D341Med (cell line): Measurements from ENCODE around the gene SREBF1.

Experiments
- DNase-seq: peaks from one replicate; pipeline ENCODE4 v3.0.0; 2012; ENCODE audit warnings: low spot score

SREBF1 gene

DNA sequence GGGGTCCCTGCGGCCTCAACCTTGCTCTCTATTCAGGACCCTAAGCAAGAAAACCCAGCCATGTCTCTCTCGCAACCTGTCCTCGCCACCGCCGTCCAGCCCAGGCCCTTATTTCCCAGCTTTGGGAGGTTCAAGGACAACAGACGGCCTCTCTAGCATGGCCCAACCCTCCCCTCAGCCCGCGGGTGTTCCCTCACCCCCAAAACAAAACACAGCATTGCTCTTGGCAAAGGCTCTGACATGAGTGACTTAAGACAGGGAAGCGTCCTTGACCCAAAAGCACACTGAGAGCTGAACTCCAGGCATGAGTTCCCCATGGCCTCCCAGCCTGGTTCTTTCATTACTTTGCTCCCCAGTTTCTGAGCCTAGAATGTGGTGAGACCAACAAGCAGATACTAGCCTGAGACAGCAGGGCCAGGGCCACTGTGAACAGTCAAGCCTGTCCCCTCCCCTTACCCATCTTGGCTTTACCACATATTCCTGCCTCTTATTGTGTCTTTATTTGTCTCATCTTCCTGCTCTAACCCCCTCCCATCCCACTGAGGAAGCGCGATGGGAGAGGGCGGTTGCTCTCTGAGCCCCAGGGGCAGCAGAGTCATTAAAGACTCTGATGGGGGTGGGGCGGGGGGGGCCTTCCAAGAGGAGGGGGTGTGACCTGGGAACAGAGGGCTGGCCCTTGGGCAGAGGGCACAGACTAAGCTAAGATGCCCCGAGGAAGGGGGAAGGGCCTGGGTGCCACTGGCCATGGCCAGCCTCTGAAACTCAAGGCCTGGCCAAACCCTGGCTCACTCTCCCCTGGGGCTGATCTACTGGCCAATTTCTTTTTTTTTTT lies 11.8 kb downstream of the SREBF1 start:
- DNase-seq: no peak

DNA sequence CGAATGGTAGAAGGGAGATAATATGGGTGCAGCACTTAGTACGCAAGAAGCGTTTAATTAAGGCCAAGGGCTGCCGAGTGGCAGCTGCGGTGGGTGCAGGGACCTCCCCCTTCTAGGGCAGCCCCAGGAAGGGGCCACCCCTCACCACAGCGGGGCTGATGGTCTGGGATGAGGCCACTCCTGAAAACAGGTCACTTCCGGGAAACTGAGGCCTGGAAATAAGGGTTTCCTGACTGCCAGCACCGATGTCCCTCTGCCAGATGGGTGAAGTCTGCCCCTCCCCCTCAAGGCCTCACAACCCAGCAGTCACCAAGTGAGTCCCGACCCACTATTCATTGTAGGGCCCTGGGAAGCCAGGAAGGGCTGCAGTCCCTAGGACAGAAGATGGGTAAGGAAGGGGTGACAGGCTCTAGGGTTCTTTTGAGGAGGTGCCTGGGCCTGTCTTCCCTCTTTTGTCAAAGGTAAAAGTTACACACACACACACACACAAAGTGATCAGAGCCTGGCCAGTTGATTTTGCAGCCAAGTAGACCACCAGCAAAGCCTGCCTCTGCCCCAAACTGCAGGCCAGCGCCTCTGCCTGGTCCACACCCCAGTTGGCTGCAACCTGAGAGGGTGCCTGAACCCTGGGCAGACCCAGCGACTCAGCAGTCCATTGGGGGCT lies 12.5 kb downstream of the SREBF1 start:
- DNase-seq: no peak

DNA sequence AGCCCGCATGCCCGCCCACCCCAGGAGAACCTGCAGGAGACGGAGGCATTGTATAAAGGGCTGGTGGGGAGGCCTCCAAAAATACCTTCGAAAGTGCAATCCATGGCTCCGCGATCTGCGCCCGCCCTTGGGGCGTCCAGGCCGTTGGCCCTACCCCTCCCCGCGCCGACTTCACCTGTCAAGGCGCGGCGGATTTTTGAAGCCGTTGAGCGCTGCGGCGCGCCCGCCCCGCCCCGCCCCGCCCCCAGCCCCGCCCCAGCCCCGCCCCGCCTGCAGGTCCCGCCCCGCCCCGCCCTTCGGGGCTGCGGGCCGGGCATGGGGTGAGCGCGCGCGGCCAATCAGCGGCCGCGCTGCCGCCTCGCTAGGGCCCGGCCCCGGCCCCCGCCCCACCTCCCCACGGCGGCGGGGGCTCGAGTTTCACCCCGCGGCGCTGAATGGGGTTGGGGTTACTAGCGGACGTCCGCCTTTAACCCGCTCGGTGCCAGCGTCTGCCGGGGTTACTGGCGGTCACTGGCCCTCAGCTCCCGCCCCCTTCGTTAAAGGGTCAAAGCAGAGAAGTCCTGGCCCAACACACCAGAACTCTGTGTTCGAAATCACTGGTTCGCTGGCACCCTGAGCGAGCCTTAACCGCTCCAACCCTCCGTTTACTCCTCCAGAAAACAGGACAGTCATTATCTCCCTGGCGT lies 13.2 kb downstream of the SREBF1 start:
- peak; percentile 96 for DNase-seq

DNA sequence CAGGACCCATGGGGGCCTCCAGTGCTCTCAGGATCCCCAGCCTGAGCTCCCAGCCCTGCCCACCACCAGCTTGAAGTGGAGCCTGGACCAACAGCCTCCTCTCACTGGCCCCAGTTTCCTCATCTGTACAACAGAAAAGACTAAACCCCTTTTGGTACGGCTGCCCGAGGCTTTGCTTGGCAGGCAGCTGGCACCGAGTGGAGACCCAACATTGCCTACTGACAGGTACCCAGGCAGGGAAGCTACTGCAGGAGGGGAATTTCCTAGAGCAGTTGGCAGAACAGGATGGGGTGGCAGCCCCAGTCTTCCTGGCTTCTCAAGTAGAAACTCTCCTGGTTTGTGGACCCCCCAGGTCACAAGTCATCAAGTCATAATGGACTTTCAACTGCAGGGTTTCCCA lies 14.2 kb downstream of the SREBF1 start:
- DNase-seq: no peak

DNA sequence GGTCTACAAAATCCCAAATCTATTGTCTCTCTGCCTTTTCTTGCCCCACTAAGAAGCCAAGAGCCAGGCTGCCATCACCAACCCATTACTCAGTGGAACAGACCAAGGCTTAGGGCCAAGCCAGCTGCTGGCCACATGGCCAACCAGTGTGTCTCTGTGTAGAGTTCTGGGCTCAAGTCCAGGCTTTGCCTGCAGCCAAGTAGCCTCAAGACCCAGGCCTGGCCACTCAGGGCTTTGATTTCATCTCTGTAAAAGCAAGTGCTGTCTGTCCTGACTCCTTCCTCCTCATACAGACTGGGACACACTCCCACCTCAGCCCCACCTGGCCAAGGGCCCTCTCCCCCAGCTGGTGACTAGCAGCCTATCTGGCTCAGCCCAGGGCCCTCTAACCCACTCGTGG lies 14.6 kb downstream of the SREBF1 start:
- no peak for DNase-seq

DNA sequence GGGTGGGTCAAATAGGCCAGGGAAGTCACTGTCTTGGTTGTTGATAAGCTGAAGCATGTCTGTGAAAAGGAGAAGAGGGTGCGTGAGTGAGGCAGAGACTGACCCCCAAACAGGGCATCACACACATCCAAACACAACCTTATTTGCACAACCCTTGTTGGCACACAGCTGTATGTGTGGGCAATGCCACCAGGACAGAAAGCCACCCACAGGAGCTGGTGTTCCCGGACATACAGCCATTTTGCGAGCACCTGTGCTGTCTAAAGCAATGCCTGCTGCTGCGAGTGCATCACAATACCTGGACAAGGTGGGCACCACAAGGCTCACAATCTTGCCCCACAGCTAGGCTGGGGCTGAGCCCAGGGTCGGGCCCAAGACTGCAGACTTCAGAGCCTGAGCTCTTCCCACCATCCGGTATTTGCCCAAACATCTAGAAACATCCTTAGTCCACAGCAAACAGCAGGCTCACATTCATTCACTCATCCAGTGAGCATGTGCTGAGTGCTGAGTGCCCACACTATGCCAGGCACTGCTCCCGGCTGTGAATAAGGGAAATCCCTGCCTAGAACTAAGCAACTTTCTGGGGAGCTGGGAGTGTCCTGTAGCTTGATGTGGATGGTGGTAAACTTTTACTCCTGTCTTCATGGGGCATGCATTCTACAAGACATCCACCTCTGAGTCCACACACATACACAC lies 16.2 kb downstream of the SREBF1 start:
- DNase-seq: no peak

DNA sequence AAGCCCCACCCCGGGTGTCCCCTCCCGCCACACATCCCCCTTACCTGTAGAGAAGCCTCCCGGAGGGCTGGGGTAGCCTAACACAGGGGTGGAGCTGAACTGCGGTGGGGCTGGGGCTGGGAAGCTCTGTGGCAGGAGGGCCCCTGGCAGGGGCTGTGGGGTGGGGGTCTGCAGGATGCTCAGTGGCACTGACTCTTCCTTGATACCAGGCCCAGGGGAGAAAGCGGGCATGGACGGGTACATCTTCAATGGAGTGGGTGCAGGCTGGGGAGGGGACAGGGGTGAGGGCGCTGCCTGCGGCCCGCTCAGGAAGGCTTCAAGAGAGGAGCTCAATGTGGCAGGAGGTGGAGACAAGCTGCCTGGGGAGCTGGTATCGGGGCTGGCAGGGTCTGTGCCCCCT lies 16.7 kb downstream of the SREBF1 start:
- DNase-seq: no peak

DNA sequence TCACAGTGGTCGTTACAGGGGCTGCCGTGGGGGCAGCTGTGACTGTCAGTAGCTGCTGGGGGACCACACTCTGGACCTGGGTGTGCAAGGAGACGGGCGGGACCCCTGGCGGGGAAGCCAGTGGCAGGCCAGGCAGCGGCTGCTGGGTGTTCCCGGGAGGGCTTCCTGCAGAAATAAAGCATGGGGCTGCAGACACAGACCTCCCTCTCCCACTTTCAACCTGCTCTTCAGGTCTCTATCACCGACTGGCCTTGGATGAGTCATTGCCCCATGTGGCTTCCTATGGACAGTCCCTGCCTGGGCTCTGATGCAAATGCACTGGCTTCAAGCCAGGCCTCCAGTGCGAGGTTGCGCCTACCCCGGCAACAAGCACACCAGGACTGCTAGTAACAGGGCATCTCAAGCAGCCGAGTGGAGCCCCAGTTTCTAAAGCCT lies 17.2 kb downstream of the SREBF1 start:
- no peak for DNase-seq

DNA sequence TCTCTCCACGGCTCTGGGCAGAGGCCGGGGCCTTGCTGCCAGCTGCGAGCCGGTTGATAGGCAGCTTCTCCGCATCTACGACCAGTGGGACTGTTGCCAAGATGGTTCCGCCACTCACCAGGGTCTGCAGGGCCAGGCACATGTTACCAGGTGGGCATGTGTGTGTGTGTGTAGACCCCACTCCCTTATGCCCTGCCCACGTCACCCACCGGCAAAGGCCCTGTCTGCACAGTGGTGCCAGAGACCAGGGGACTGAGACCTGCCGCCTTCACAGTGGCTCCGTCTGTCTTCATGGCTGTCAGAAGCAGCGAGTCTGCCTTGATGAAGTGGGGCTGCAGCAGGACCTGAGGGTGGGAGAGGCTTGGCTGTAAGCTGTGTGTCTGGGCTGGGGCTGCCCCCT lies 17.7 kb downstream of the SREBF1 start:
- DNase-seq: no peak

DNA sequence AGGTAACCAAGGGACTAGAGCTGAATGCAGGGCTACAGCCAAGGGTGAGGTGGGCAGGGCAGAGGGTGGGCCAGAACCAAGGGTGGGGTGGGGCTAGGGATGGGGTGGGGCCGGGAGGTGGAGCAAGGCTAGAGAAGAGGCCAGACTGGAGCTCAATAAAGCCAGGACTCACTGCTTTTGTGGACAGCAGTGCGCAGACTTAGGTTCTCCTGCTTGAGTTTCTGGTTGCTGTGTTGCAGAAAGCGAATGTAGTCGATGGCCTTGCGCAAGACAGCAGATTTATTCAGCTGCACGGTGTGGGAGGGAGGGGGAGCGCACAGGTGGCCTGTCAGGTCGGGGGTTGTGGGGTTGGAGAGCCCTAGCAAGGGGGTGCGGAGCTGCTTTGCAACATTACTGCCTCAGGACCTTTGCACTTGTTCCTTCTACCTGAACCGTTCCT lies 18.7 kb downstream of the SREBF1 start:
- peak; percentile 57 for DNase-seq

DNA sequence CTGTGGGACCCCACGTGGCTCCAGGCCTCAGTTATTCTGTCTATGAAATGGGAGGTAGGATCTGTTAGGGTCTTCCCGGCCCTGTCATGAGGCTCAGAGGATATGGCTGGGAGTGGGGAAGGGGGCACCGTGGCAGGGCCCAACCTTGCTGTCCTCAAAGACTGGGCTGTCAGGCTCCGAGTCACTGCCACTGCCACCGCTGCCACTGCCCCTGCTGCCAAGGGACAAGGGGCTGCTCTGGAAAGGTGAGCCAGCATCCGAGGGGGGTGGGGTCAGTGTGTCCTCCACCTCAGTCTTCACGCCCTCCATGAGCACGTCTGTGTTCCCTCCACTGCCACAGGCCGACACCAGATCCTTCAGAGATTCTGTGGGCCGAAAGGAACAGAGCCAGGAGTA lies 19.2 kb downstream of the SREBF1 start:
- DNase-seq: no peak

DNA sequence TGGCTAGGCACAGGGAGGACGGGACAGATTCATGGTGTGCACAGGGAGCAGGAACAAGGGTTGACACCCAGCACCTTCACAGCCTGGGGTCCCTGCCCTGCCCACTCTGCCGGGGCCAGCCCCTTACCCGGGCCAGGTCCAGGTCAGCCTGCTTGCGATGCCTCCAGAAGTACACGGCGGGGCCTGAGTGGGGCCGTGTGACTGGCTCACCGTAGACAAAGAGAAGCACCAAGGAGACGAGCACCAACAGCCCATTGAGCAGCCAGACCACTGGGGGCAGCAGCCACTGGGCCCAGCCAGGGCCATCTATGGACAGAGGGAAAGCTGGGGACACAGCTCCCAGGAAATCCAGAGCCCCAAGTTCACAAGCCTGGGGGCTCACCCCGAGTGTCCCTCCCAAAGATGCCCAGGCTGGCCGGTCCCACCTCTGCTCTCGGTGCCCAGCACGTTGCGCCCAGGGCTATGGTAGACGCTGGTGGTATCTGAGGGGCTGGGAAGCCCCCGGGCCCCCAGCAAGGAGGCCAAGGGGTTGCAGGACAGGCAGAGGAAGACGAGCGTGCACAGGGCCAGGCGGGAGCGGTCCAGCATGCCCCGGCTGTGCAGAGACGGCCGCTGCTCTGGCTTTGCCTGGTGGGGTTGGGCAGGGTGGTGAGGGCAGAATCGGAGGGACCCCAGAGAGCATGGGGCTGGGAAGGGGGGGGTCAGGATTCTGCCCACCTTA lies 19.8 kb downstream of the SREBF1 start:
- DNase-seq: no peak

DNA sequence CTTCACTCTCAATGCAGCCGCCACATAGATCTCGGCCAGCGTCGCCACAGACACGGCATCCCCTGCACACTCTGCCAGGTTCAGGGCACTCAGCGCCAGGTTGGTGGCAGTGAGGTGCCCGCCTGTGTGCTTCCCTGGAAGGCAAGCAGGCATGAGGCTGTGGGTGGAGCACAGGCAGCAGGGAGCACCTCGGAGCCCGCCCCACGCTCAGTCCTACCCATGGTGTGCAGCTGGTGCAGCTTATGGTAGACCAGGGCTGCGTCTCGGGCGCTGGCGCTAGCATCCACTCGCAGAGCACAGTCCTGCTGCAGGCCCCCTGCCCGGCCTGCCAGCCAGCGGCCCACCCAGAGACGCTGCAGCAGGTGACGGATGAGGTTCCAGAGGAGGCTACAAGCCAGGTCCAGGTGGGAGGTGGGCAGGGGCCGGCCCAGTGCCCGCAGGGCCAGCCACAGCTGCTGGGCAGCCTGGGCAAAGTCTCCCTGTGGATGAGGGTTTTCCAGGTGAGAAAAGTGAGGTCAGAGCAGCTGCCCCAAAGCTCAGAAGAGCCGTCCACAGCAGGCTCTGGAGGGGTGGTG lies 20.5 kb downstream of the SREBF1 start:
- no peak for DNase-seq

DNA sequence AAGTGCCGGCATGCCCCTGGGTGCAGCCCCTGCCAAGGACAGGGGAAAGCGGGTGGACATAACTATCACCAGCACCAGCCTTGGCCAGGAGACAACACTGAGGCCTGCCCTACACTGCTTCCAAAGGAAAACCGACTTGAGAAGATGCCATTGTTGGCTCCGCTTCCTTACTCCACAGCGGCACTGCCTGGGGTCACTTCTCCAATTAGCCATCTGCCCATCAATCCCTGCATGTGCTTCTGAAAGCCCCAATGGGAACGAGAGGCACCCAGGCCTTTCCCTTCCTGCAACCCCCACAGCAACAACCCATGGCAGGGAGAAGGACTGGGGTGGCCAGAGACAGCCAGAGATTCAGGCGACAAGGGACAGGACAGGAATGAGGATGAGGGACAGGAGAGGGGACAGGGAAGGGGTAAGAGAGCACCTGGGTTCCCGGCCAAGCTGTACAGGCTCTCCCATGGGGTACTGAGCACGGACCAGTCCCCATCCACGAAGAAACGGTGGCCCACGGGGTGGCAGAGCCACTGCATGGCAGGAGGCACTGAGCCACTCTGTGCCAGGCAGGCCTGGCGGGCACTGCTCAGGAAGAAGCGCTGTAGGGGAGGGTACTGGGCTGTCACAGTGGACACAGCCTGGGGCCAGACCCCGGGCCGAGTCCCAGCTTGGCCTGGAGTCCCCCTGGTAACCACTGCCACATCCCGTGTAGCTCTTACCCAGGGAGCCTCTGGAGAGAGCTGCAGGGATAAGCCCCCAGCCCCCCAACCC lies 21.2 kb downstream of the SREBF1 start:
- DNase-seq: no peak

DNA sequence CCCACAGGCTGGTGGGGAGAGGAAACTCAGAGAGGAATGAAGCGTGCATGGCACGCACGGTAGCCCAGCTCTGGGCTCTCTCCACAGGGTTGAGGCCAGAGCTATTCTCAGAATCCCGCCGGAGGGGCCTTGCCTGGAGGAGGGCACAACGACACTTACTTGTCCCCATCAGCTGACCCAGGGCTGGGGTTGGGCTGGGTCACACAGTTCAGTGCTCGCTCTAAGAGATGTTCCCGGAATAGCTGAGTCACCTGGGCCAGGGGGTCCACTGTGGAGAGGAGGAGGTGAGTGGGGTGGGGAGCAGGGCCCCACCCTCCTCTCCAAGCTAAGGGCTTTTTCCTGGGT lies 21.8 kb downstream of the SREBF1 start:
- DNase-seq: no peak

DNA sequence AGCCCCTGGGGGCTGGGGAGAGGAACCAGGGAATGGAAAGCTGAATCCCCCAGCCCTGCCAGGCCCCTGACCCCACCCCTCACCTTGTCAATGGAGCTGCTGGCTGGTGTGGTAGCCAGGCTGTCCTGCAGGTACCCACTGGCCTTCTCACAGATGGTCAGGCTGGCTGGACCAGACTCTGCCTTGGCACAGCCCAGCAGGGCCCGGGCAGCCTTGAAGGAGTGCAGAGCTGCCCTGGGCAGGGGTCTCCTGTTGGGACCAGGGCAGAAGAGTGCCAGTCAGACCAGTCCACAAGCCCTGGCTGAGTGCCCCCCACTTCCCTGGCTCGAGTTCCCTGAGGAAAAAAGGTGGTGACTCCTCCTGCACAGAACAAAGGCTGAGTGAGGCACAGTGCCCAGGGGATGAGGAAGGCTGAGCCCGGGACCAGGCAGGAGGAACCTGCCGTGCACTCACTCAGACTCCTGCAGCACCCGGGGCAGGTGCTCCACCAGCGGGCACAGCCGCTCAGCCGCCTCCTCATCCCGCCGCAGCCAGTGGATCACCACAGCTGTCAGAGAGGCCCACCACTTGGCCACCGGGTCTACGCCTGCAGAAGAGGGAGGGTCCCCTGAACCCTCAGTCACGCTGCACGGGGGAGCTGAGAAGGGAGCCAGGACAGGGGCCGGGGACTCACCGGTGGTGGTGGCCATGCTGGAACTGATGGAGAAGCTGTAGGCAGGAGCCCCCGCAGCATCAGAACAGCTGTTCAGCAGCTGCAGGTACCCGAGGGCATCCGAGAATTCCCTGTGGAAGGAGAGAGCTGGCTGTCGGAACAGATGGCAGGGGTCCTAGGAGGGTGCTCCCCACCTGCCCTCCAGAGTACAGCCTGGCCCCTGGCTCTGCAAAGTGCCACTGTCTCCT lies 22.4 kb downstream of the SREBF1 start:
- no peak for DNase-seq

DNA sequence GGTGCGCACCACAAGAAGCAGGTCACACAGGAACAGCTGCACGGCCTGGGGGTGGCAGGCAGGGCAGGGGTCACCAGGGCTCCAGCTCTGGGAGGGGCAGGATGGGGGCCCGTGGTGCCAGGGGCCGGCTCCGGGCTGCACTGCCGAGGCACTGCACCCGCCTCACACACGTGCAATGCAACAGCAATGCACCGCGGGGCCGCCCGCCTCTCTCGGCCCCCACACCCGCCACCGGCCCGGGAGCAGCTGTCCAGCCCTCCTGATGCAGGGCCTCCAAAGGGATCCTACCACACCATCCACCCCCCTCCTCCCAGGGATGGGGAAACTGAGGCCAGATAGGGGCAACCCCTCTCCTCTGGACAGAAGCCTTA lies 23.1 kb downstream of the SREBF1 start:
- DNase-seq: no peak

DNA sequence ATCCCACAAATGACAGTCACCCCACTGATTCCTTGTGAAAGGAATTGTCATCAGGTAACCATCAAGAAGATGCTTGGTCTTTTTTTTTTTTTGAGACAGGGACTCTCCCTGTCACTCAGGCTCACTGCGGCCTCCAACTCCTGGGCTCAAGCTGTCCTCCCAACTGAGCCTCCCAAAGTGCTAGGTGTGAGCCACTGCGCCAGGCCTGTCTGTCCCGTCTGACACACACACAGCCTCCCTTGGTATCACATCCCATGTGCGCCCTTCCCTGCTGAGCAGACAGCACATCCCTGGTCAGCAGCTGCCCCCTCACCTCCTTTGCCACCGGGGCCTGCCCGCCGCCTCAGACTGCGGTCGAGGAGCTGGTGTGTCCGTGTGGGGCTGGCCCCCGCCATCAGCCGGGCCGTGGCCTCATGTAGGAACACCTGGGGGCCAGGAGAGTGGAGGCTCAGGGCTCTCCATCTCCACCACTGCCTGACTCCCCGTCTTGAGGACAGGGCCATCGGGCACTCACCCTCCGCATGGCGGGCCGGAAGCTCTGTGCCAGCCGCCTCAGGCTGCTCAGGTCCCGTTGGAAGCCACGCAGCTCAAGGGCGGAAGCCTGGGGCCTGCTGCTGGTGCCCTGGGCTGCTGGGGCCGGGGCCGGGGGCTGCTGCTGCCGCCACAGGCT lies 23.6 kb downstream of the SREBF1 start:
- DNase-seq: no peak
